Measurements from ENCODE around the gene PADI2. TPM values are rescaled to one million over a fixed set of nuclear protein-coding genes. Genes with fewer than 3 reads are reported as not detected.

Gene PADI2
- total RNA-seq, 1 donor from 2014 or later = 0.28 TPM

DNA sequence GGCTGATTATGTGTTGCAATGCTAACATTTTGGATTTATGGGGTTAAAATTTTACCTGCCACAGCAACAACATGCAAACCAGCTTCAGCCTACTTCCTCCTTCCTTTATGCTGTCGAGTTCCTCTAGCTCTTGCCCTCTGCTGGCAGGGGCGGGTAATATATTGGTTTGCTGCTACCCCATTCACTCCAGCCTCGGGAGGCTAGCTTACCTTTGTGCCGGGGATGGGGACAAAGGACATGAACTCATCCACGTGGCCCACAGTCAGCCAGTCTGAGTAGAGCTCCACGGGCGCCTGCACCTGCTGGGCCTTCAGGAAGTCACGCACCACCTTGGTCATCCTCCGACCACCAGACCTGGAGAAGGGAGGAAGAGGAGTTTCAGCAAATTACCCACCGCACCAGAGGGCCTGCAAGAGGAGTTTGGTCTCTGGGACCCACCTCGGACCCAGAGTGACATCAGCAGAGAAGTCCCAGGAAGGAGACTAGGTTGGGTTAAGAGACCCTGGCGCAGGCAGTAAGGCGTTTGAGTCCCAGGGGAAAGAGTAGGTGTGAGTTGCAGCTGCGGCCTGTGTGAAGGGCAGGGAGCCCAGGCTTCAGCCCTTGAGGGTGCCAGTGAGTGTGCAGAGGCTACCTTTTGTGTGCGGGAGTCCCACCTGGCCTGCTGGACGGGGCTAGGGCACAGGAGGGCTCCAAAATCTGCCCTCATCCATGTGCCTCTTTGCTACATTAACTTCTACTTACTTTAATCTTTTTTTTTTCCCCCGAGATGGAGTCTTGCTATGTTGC lies 43.6 kb downstream of the PADI2 start:
- H3K36me3 Mint-ChIP-seq (ENCODE audit: low read depth, unreplicated experiment) = no peaks in the 10 kb centered on the region
- H3K9me3 Mint-ChIP-seq (ENCODE audit: unreplicated experiment) = no peaks in the 10 kb centered on the region
- H3K4me1 Mint-ChIP-seq (ENCODE audit: unreplicated experiment) = no peaks in the 10 kb centered on the region
- no peak overlapping the region for H3K4me3 Mint-ChIP-seq (ENCODE audit: unreplicated experiment)
- H3K27ac Mint-ChIP-seq (ENCODE audit: unreplicated experiment) = no peak overlapping the region
- TF ChIP-seq, protein P1, sequence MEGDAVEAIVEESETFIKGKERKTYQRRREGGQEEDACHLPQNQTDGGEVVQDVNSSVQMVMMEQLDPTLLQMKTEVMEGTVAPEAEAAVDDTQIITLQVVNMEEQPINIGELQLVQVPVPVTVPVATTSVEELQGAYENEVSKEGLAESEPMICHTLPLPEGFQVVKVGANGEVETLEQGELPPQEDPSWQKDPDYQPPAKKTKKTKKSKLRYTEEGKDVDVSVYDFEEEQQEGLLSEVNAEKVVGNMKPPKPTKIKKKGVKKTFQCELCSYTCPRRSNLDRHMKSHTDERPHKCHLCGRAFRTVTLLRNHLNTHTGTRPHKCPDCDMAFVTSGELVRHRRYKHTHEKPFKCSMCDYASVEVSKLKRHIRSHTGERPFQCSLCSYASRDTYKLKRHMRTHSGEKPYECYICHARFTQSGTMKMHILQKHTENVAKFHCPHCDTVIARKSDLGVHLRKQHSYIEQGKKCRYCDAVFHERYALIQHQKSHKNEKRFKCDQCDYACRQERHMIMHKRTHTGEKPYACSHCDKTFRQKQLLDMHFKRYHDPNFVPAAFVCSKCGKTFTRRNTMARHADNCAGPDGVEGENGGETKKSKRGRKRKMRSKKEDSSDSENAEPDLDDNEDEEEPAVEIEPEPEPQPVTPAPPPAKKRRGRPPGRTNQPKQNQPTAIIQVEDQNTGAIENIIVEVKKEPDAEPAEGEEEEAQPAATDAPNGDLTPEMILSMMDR (IDR thresholded peaks at IDR 0.05; ENCODE audit: unreplicated experiment) = peak; percentile 67
- DNase-seq (ENCODE audit: low spot score) = peak; percentile 46
- no peaks in the 10 kb centered on the region for H3K27me3 Mint-ChIP-seq (ENCODE audit: unreplicated experiment)

DNA sequence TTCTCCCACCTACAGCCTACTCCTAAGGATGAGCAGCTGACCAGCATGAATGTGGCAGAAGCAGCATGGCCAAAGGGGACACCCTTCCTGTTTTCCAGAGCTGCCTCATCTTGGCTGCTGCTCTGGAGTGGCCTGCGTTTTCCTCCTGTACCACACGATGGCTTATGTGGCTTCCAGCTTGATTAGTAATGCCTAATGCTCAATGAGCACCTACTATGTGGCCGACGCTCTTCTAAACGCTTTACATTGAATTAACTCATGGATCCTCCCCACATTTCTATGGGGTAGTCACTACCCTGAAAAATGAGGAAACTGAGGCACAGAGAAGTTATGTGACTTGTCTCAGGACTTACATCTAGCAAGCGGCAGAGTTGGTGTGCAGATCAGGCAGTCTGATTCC lies 47.5 kb downstream of the PADI2 start:
- DNase-seq (ENCODE audit: low spot score) = no peak
- Mint-ChIP-seq H3K27me3 (ENCODE audit: unreplicated experiment) (peaks cover 5% of the 10 kb centered on the region), H3K9me3 (ENCODE audit: unreplicated experiment) (no peaks in the 10 kb centered on the region), H3K4me3 (ENCODE audit: unreplicated experiment) (no peak overlapping the region), H3K36me3 (ENCODE audit: low read depth, unreplicated experiment) (no peaks in the 10 kb centered on the region), H3K4me1 (ENCODE audit: unreplicated experiment) (no peaks in the 10 kb centered on the region), H3K27ac (ENCODE audit: unreplicated experiment) (no peak overlapping the region)
- TF ChIP-seq, protein P1 (IDR thresholded peaks at IDR 0.05; ENCODE audit: unreplicated experiment) = no peak

DNA sequence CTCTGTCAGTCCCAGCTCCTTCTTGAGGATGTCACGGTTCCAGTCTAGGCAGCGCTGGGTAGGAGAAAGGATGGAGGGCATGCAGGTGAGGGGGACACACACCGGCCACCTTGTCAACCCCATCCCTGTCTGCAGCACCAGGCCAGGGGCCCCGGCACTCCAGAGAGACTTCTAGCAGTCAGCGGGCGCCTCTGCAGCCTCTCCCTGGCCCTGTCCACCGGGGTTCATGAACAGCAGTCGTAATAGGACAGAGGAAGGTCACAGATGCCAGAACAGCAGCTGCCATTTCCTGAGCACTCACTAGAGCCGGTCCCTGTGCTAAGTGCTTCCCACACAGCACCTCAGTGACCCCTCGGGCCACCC lies 49.1 kb downstream of the PADI2 start:
- TF ChIP-seq, protein P1 (IDR thresholded peaks at IDR 0.05; ENCODE audit: unreplicated experiment) = no peak
- Mint-ChIP-seq H3K9me3 (ENCODE audit: unreplicated experiment) (no peaks in the 10 kb centered on the region), H3K36me3 (ENCODE audit: low read depth, unreplicated experiment) (no peaks in the 10 kb centered on the region), H3K4me3 (ENCODE audit: unreplicated experiment) (no peak overlapping the region), H3K27ac (ENCODE audit: unreplicated experiment) (no peak overlapping the region), H3K4me1 (ENCODE audit: unreplicated experiment) (no peaks in the 10 kb centered on the region), H3K27me3 (ENCODE audit: unreplicated experiment) (peaks cover 5% of the 10 kb centered on the region)
- DNase-seq (ENCODE audit: low spot score) = no peak

DNA sequence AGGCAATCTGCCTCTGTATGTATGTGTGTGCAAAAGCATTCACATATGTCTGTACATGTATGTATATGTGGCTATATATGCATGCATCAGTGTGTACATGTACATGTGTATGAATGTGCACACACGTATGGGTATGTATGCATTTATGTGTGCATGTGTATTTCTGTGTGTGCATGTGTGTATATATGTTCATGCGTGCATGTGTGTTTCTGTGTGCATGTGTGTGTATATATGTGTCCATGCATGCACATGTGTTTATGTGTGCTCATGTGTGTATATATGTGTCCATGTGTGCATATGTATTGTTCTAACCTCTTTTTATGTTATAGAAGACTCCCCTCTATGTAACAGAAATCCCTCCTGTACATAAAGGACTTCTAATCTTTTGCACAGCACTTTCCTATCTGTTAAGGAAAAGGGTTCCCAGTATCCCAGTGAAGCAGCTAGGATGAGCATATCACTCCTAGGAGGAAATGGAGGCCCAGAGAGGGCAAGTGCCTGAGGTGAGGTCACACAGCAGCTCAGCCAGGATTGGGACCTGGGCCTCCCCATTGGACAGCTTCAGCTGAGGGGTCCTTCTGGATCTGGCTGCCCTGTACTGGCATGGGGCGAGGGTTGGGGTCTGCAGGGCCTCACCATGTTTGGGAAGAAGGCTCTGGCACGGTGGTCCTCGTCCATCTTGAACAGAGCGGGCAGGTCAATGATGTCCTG lies 49.6 kb downstream of the PADI2 start:
- TF ChIP-seq, protein P1 (IDR thresholded peaks at IDR 0.05; ENCODE audit: unreplicated experiment) = no peak
- DNase-seq (ENCODE audit: low spot score) = no peak
- H3K27ac Mint-ChIP-seq (ENCODE audit: unreplicated experiment) = no peak overlapping the region
- H3K36me3 Mint-ChIP-seq (ENCODE audit: low read depth, unreplicated experiment) = no peaks in the 10 kb centered on the region
- no peaks in the 10 kb centered on the region for H3K9me3 Mint-ChIP-seq (ENCODE audit: unreplicated experiment)
- peaks cover 5% of the 10 kb centered on the region for H3K27me3 Mint-ChIP-seq (ENCODE audit: unreplicated experiment)
- H3K4me1 Mint-ChIP-seq (ENCODE audit: unreplicated experiment) = no peaks in the 10 kb centered on the region
- H3K4me3 Mint-ChIP-seq (ENCODE audit: unreplicated experiment) = no peak overlapping the region

DNA sequence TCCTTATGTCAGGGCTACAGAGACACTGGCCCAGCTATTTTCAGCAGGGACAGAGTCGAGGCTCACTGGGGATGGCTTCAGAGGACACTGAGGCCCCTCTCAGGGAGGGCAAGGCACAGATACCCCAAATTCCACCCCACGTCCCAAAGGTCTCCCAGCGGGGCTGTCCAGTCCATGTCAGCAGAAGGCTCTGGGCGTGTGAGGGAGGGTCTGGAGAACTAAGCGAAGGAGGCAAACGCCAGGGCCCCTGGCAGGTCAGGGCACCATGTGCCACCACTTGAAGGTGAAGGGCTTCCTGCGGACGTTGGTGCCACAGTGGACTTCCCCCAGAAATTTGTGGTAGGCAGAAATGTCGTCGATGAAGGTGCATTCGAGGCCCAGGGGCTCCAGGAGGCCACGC lies 50.5 kb downstream of the PADI2 start:
- Mint-ChIP-seq H3K4me1 (ENCODE audit: unreplicated experiment) (no peaks in the 10 kb centered on the region), H3K27ac (ENCODE audit: unreplicated experiment) (no peak overlapping the region), H3K36me3 (ENCODE audit: low read depth, unreplicated experiment) (no peaks in the 10 kb centered on the region), H3K4me3 (ENCODE audit: unreplicated experiment) (no peak overlapping the region), H3K27me3 (ENCODE audit: unreplicated experiment) (peaks cover 5% of the 10 kb centered on the region), H3K9me3 (ENCODE audit: unreplicated experiment) (no peaks in the 10 kb centered on the region)
- TF ChIP-seq, protein P1 (IDR thresholded peaks at IDR 0.05; ENCODE audit: unreplicated experiment) = no peak
- no peak for DNase-seq (ENCODE audit: low spot score)
